HPDE6-E6E7 (cell line): ENCODE measurements around the gene OR1E1.
"Not testable (repeated sequence)": the region's sequence is repeated elsewhere in the genome, so short reads cannot be mapped to it uniquely, and the experiment has no call there.

Experiments used
- DNase-seq: peaks from one replicate; pipeline ENCODE4 v3.0.0; 2011; ENCODE audit warnings: missing footprints; ENCODE audit errors: extremely low spot score

Gene OR1E1

GRCh38 chr17:3398310-3398709, at the start of gene OR1E1:
Gene OR1E1 (minus strand): TSS chr17:3398410. CDS start chr17:3398410, 0 bp downstream.
- DNase-seq, result no peak

GRCh38 chr17:3447625-3448024, 49.4 kb upstream of the OR1E1 start:
- peak; percentile 4 for DNase-seq

GRCh38 chr17:3440451-3440850, 42.2 kb upstream of the OR1E1 start:
- no peak for DNase-seq

GRCh38 chr17:3438368-3438767, 40.2 kb upstream of the OR1E1 start:
- DNase-seq, result no peak

- DNase-seq, result no peak
These were observed 35.5 kb upstream of the OR1E1 start, which contains the start of gene OR1E2 for GRCh38 chr17:3433741-3434140. Gene OR1E2 (minus strand): TSS chr17:3433841. CDS start chr17:3433841, 0 bp downstream.

GRCh38 chr17:3433215-3433614, 35.0 kb upstream of the OR1E1 start:
- DNase-seq, result not testable (repeated sequence)

DNA sequence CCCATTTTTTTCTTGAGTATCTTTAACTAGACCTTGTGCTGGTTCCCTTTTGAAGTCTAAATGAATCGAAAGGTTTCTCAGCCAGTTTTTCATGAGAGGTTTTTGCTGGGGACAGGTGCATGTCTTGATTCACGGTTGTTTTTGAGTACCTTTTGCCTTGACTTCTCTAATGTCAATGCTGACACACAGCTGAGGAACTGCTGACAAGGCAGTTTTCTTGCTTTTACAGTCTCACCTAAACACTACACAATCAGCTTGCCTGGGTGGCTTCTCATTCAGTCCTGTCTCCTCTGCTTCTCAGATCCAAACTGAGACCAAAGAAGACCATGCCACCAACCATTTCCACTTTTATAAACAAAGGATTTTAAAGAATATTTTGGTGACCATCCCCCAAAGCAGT, 20.0 kb upstream of the OR1E1 start:
- DNase-seq, result no peak

DNA sequence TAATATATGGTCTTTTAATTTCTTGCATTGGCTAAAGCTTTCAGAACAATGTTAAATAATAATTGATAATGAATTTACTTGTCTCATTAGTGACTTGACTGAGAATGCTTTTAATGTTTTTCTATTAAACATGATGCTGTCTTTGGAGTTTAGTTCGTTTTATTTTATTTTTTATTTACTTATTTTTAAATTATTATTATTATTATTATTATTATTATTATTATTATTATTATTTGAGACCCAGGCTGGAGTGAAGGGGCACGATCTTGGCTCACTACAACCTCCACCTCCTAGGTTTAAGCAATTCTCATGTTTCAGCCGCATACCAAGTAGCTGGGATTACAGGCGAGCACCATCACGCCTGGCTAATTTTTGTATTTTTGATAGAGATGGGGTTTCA, 17.4 kb upstream of the OR1E1 start:
- no peak for DNase-seq

- DNase-seq, result not testable (repeated sequence)
These were observed 14.0 kb upstream of the OR1E1 start for GRCh38 chr17:3412216-3412615.

GRCh38 chr17:3411070-3411469, 12.9 kb upstream of the OR1E1 start, which contains the start of gene OR3A3:
Gene OR3A3 (plus strand): TSS chr17:3411370.
- no peak for DNase-seq

DNA sequence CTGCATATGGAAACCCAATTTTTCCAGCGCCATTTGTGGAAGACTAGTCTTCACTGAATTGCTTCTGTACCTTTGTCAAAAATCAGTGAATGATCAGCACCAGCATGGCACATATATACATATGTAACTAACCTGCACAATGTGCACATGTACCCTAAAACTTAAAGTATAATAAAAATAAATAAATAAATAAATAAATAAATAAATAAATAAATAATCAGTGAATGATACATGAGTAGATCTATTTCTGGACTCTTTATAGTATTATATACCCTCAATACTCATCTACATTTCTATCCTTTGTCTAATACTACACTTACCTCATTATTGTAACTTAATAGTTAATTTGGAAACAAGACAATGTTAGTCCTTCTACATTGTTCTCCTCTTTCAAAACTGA, 5.6 kb upstream of the OR1E1 start:
- DNase-seq, result not testable (repeated sequence)

DNA sequence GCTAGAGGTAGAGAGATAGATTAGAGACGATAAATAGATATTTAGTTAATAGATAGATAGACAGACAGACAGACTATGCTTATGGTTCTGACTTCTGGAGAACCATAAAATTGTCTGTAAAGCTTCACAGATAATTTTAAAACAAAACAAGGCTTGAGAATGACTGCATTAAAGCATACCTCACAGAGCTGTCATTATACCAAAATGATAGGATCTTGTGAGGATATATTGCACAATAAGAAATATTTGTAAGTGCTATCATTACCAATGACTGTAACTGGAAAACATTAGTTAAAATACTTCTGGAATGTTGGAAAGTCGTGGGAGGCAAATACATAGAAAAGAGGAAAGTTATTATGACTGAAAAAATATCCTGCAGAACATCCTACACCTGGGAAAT, 3.6 kb upstream of the OR1E1 start:
- no peak for DNase-seq

DNA sequence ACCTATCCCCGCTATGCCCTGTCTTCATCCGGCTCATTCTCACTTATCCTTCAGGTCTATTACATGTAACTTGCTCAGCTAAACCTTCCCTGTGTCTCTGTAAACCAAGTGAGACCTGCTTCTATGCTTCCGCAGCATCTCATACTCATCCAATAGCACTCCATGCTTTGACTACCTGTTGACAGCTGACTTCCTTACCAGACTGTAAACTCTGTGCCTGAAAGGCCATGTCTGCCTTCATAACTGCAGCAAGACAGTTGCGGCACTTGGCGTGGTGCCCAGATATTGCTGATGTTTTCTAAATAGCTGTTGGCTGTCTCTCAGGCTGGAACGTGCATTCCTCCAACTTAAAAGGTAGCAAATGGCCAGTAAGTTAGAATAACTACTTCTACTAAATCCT, 1.8 kb upstream of the OR1E1 start:
- no peak for DNase-seq

- not testable (repeated sequence) for DNase-seq
These were observed 409 bp downstream of the OR1E1 start for GRCh38 chr17:3397801-3398200.

- DNase-seq, result no peak
These were observed 8.4 kb downstream of the OR1E1 start for GRCh38 chr17:3389791-3390190.

- no peak for DNase-seq
These were observed 12.1 kb downstream of the OR1E1 start, which contains the start of gene OR3A2 for GRCh38 chr17:3385869-3386816. Gene OR3A2 (minus strand): TSS chr17:3386308.

GRCh38 chr17:3381957-3382356, 16.3 kb downstream of the OR1E1 start:
- no peak for DNase-seq

GRCh38 chr17:3378321-3378720, 19.9 kb downstream of the OR1E1 start:
- DNase-seq, result no peak

GRCh38 chr17:3371167-3371566, 27.0 kb downstream of the OR1E1 start:
- not testable (repeated sequence) for DNase-seq
